Prostate gland (tissue), 2 donors: ENCODE results near the gene LRRC43. TPM values are rescaled to one million over a fixed set of nuclear protein-coding genes. Genes with fewer than 3 reads are reported as not detected.

ENCODE experiments used
- DNase-seq: peaks from one replicate; pipeline ENCODE4 v3.0.0-alpha.2; 2019; ENCODE audit warnings: low spot score
- H3K27ac ChIP-seq, 2 donors: fragments of 200-600 bp; sonication (generic); 2 replicates each; pipeline ENCODE4 v1.5.1; 2017 to 2019
- H3K27me3 ChIP-seq: fragments of 200-600 bp; sonication (generic); replicated peaks from 2 replicates; pipeline ENCODE4 v1.5.1; 2019; ENCODE audit not compliant: insufficient read depth
- H3K36me3 ChIP-seq, 2 donors: fragments of 200-600 bp; sonication (generic); 1 replicate in 1 of 2; 2 replicates in 1 of 2; pipeline versions ENCODE4 v1.5.1 to v1.8.1; 2017 to 2019
- H3K4me1 ChIP-seq: fragments of 200-600 bp; sonication (generic); replicated peaks from 2 replicates; pipeline ENCODE4 v1.5.1; 2019
- H3K4me3 ChIP-seq, 2 donors: fragments of 200-600 bp; sonication (generic); 2 replicates each; pipeline ENCODE4 v1.5.1; 2017 to 2019
- H3K9me3 ChIP-seq: fragments of 200-600 bp; sonication (generic); 2 replicates; pipeline ENCODE4 v1.5.1; 2017
- CTCF ChIP-seq, 4 experiments: fragments of 200-600 bp in 2 of 4; fragments of 450-650 bp in 2 of 4; sonication (generic) in 2 of 4; IDR thresholded peaks; 1 replicate in 3 of 4; 2 replicates in 1 of 4; pipeline ENCODE4 v1.5.1; 2016 to 2019; ENCODE audit warnings: antibody characterized with exemption in 4 of 4, mild to moderate bottlenecking in 2 of 4, moderate library complexity in 2 of 4
- POLR2A ChIP-seq: fragments of 450-650 bp; IDR thresholded peaks from one replicate; pipeline ENCODE4 v1.6.1; 2016; ENCODE audit warnings: antibody characterized with exemption, mild to moderate bottlenecking
- POLR2AphosphoS5 ChIP-seq: sonication (generic); formaldehyde crosslinking; IDR thresholded peaks from one replicate; pipeline ENCODE4 v1.6.1; 2017; ENCODE audit warnings: antibody characterized with exemption
- WGBS: methylation state at CpG from one replicate; pipeline ENCODE4 v1.1.5; 2018; 5-methylcytosine and 5-hydroxymethylcytosine counted together
- intact Hi-C: fragments of 100-400 bp; cut with DNase I; formaldehyde crosslinking; loops from one replicate; pipeline ENCODE4 v1.14.2; 2022
- total RNA-seq, 2 donors: library from RNA; depleted of rRNA; stranded (reverse); fragments of >200 nt; gene quantifications; one replicate each; pipeline ENCODE4 v1.1.0, GENCODE V29; 2016

The LRRC43 gene
- total RNA-seq = 1 to 10 TPM; 1.2 to 5.7 TPM

DNA sequence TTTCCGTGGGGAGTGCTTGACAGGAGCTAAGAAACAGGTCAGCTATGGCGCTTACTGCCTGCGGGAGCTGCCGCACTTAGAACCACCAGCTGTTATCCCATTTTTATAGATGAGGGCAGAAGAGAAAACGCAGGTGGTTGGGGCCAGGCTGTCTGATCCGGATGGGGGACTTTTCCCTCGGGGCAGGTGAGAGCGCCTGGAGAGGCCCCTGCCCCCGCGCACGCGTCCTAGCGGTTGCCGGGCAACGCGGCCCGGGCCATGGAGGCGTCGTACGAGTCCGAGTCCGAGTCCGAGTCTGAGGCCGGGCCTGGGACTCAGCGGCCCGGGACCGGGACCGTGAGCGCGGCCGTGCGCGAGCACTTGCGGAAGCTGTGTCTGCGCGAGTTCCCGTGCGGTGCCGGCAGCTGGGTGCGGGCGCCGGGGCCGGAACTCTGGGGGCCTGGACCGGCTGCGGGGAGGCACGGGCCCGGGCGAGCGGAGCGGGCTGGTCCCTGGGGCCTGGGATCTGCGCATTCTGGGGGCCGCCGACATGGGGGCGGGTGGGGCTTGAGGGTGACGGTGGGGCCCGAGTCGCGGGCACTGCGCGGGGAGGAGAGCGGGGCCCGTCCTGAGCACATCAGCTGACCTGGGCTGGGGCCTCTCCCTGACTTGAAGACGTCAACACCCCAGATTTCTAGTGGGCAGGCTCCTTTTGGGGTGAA is at the start of gene LRRC43:
LRRC43 (plus strand) TSS at position 237 of the 701 bp plus-strand sequence; CDS start at position 259, 22 bp downstream.
- Histone ChIP-seq H3K36me3 (no peaks in the 10 kb centered on the region), H3K27me3 (no peaks in the 10 kb centered on the region), H3K27ac (no peak within 1 kb of the TSS), H3K9me3 (no peaks in the 10 kb centered on the region), H3K4me3 (peak within 1 kb of the TSS; percentile 36 to 48), H3K4me1 (no peaks in the 10 kb centered on the region)
- DNase-seq = peak; percentile 20
- intact Hi-C loops = no loop called here
- TF ChIP-seq CTCF (IDR thresholded peaks at IDR 0.05) (no peak), POLR2AphosphoS5 (no peak)
- 6% methylated on average over 34 of the region's 63 CpGs for WGBS

GRCh38 chr12:122133192-122133950 is 49.6 kb upstream of the LRRC43 start:
- no peak overlapping the region for H3K27ac ChIP-seq
- intact Hi-C loops = loop anchor here (5.0 kb wide), 1 partner anchor 59 kb away; no protein-coding TSS in a partner anchor
- H3K27me3 ChIP-seq = no peaks in the 10 kb centered on the region
- peaks cover 10 to 21% of the 10 kb centered on the region in 2 donors for H3K36me3 ChIP-seq
- no peaks in the 10 kb centered on the region for H3K9me3 ChIP-seq
- DNase-seq = no peak
- no peak for TF ChIP-seq POLR2A
- TF ChIP-seq CTCF (IDR thresholded peaks at IDR 0.05) = no peak
- TF ChIP-seq POLR2AphosphoS5 = no peak
- H3K4me1 ChIP-seq = no peaks in the 10 kb centered on the region
- no peak overlapping the region for H3K4me3 ChIP-seq
- WGBS = 77% methylated on average over 28 of the region's 28 CpGs

DNA sequence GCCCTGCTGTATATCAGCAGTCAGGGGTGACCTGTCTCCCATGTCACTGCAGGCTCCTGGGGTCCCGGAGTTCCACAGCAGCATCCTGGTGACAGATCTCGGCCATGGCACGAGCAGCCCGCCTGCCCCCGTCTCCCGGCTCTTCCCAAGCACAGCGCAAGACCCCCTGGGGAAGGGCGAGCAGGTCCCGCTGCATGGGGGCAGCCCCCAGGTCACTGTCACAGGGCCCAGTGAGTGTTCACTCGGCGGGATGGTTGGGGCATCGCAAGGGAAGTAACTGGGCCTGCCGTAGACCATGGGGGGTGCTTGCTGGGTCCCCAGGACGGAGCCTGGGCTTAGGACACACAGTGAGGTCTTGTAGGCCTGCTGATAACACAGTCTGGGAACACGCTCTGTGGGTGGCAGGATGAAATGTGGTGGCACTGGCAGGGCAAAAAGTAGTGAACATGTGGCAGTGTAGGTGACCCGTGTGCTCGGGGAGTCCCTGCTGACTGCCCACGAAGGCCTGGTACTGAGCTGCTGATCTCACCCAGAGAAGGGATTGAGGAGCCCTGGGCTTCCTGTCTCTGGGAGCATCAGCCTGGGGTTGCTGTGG is 47.4 kb upstream of the LRRC43 start:
- WGBS = 92% methylated on average over 15 of the region's 18 CpGs
- Histone ChIP-seq H3K4me1 (no peaks in the 10 kb centered on the region), H3K9me3 (no peaks in the 10 kb centered on the region), H3K27ac (no peak overlapping the region), H3K4me3 (no peak overlapping the region), H3K36me3 (no peaks in the 10 kb centered on the region), H3K27me3 (no peaks in the 10 kb centered on the region)
- DNase-seq = no peak
- intact Hi-C loops = no loop called here
- TF ChIP-seq POLR2A = no peak
- no peak for TF ChIP-seq POLR2AphosphoS5
- no peak for TF ChIP-seq CTCF (IDR thresholded peaks at IDR 0.05)

- TF ChIP-seq POLR2A (no peak), POLR2AphosphoS5 (no peak), CTCF (IDR thresholded peaks at IDR 0.05) (no peak)
- Histone ChIP-seq H3K4me1 (no peaks in the 10 kb centered on the region), H3K36me3 (peaks cover 0 to 7% of the 10 kb centered on the region in 2 donors), H3K9me3 (no peaks in the 10 kb centered on the region), H3K4me3 (no peak overlapping the region), H3K27ac (no peak overlapping the region), H3K27me3 (no peaks in the 10 kb centered on the region)
- whole genome bisulfite sequencing = 67% methylated on average over 10 of the region's 10 CpGs
- DNase-seq = no peak
- intact Hi-C loops = no loop called here
These were observed 45.7 kb upstream of the LRRC43 start for GRCh38 chr12:122137229-122137628.
